GM12878 (cell line): ENCODE data around the gene NKD2. TPM values are rescaled to one million over a fixed set of nuclear protein-coding genes. Genes with fewer than 3 reads are reported as not detected.

ENCODE experiments used
- ATAC-seq: fragments of 200-7000 bp; cut with Tn5 transposase; 3 replicates; pipeline ENCODE4 v1.9.1; 2020; ENCODE audit warnings: mild to moderate bottlenecking, moderate library complexity
- BruUV-seq: library from RNA; stranded (reverse); fragments of 400-500 nt; replicated peaks from 2 replicates; lab custom pipeline; 2021; lab: Mats Ljungman, UMichigan
- CTCF ChIA-PET: fragments of 300-600 bp; sonication (Branson Sonifier 250); formaldehyde crosslinking; extraction: SDS; loops from one replicate; lab custom pipeline; 2021; ENCODE audit warnings: inconsistent platforms; lab: Yijun Ruan, JAX
- POLR2A ChIA-PET: fragments of 350-600 bp; formaldehyde crosslinking; extraction: SDS; loops from one replicate; lab custom pipeline; 2021; ENCODE audit warnings: inconsistent platforms; lab: Charles Lee
- RAD21 ChIA-PET: fragments of 300-600 bp; sonication (Branson Sonifier 250); formaldehyde crosslinking; loops from one replicate; lab custom pipeline; 2023; ENCODE audit warnings: antibody characterized with exemption; ENCODE audit not compliant: unreplicated experiment; lab: Charles Lee
- SMC1A ChIA-PET: fragments of 300-600 bp; sonication (Branson Sonifier 250); formaldehyde crosslinking; loops from one replicate; lab custom pipeline; 2023; ENCODE audit not compliant: unreplicated experiment, uncharacterized antibody; lab: Charles Lee
- DNase-seq: peaks from one replicate; pipeline ENCODE4 v3.0.0-alpha.2; 2011; ENCODE audit warnings: low read depth, low spot score
- FAIRE-seq: peaks from 3 replicates; lab custom pipeline; 2011; peaks lifted over from hg19 to GRCh38; lab: Jason Lieb, UNC
- H2AFZ ChIP-seq: 2 replicates; pipeline ENCODE4 v1.6.0; 2011; ENCODE audit warnings: low read depth, low read length, control low read depth; ENCODE audit not compliant: control insufficient read depth
- H3K27ac ChIP-seq: 2 replicates; pipeline ENCODE4 v1.5.1; 2011; ENCODE audit warnings: control low read depth; ENCODE audit not compliant: control insufficient read depth, insufficient read depth
- H3K27me3 ChIP-seq, 2 experiments: replicated peaks in 1 of 2; 2 replicates each; pipeline versions ENCODE4 v1.6.0 to v1.6.1; 2011; ENCODE audit warnings: low read length in 1 of 2; ENCODE audit not compliant: control insufficient read depth in 2 of 2, insufficient read depth in 2 of 2
- H3K36me3 ChIP-seq, 2 experiments: 2 replicates each; pipeline ENCODE4 v1.5.1; 2011; ENCODE audit warnings: low read length in 1 of 2; ENCODE audit not compliant: control insufficient read depth in 2 of 2, insufficient read depth in 2 of 2
- H3K4me1 ChIP-seq: 2 replicates; pipeline ENCODE4 v1.6.1; 2011; ENCODE audit warnings: mild to moderate bottlenecking, low read length, moderate library complexity, mixed read lengths; ENCODE audit not compliant: control insufficient read depth, insufficient read depth
- H3K4me2 ChIP-seq: 2 replicates; pipeline ENCODE4 v1.6.0; 2011; ENCODE audit warnings: control low read depth; ENCODE audit not compliant: control insufficient read depth, insufficient read depth
- H3K4me3 ChIP-seq: fragments of 200-600 bp; sonication (generic); 2 replicates; pipeline ENCODE4 v1.5.1; 2016
- H3K79me2 ChIP-seq: 2 replicates; pipeline ENCODE4 v1.6.0; 2011; ENCODE audit warnings: low read length; ENCODE audit not compliant: control insufficient read depth, insufficient read depth
- H3K9ac ChIP-seq: 2 replicates; pipeline ENCODE4 v1.8.0; 2011; ENCODE audit warnings: low read length, control low read depth, mixed read lengths; ENCODE audit not compliant: control insufficient read depth, insufficient read depth
- H3K9me3 ChIP-seq: replicated peaks from 3 replicates; pipeline ENCODE4 v1.5.1; 2011; ENCODE audit warnings: mild to moderate bottlenecking, low read length; ENCODE audit not compliant: control insufficient read depth, insufficient read depth
- H4K20me1 ChIP-seq: 2 replicates; pipeline ENCODE4 v1.6.0; 2011; ENCODE audit not compliant: control insufficient read depth, insufficient read depth
- BMI1 ChIP-seq: fragments of 450-650 bp; IDR thresholded peaks from 2 replicates; pipeline ENCODE4 v1.6.1; 2016; ENCODE audit warnings: mild to moderate bottlenecking, moderate library complexity, borderline replicate concordance
- CHD2 ChIP-seq: IDR thresholded peaks from 2 replicates; pipeline ENCODE4 v1.6.1; 2011; ENCODE audit warnings: low read depth, low read length, improper control_type of control experiment, borderline replicate concordance
- DPF2 ChIP-seq: fragments of 450-650 bp; IDR thresholded peaks from 2 replicates; pipeline ENCODE4 v1.6.1; 2017; ENCODE audit warnings: mild to moderate bottlenecking
- FOS ChIP-seq: IDR thresholded peaks from 3 replicates; pipeline ENCODE4 v1.6.1; 2011; ENCODE audit warnings: borderline replicate concordance; ENCODE audit not compliant: insufficient read length; ENCODE audit errors: extremely low read depth
- HCFC1 ChIP-seq: fragments of 150-350 bp; IDR thresholded peaks from 2 replicates; pipeline ENCODE4 v1.6.1; 2014; ENCODE audit warnings: low read length
- HDAC6 ChIP-seq: fragments of 200-600 bp; sonication (generic); IDR thresholded peaks from one replicate; pipeline ENCODE4 v1.8.0; 2017; ENCODE audit warnings: antibody characterized with exemption; ENCODE audit not compliant: unreplicated experiment
- IRF4 ChIP-seq: IDR thresholded peaks from 2 replicates; pipeline ENCODE4 v1.6.1; 2011; ENCODE audit warnings: low read depth, low read length
- KLF5 ChIP-seq: fragments of 450-650 bp; IDR thresholded peaks from 2 replicates; pipeline ENCODE4 v1.6.1; 2014; ENCODE audit warnings: mild to moderate bottlenecking; ENCODE audit not compliant: partially characterized antibody
- NFIC ChIP-seq: IDR thresholded peaks from 2 replicates; pipeline ENCODE4 v1.6.1; 2012; ENCODE audit warnings: low read depth, mild to moderate bottlenecking, inconsistent platforms, low read length, moderate library complexity
- PAX5 ChIP-seq: IDR thresholded peaks from 2 replicates; pipeline ENCODE4 v1.6.1; 2011; ENCODE audit warnings: low read depth, low read length, borderline replicate concordance
- PBX3 ChIP-seq: IDR thresholded peaks from 2 replicates; pipeline ENCODE4 v1.6.1; 2011; ENCODE audit warnings: mild to moderate bottlenecking, low read depth, low read length, moderate library complexity; ENCODE audit not compliant: insufficient replicate concordance
- POLR2AphosphoS2 ChIP-seq: IDR thresholded peaks from 2 replicates; pipeline ENCODE4 v1.6.1; 2011; ENCODE audit warnings: low read depth, mild to moderate bottlenecking, low read length, improper control_type of control experiment, moderate library complexity
- SMAD1 ChIP-seq: fragments of 450-650 bp; IDR thresholded peaks from 2 replicates; pipeline ENCODE4 v1.6.1; 2018; ENCODE audit warnings: mild to moderate bottlenecking, low read depth; ENCODE audit not compliant: partially characterized antibody
- STAT1 ChIP-seq: fragments of 450-650 bp; conservative IDR thresholded peaks from 2 replicates; pipeline ENCODE4 v1.6.1; 2014; ENCODE audit warnings: antibody characterized with exemption, mild to moderate bottlenecking
- TBL1XR1 ChIP-seq: IDR thresholded peaks from 2 replicates; pipeline ENCODE4 v1.6.1; 2012; ENCODE audit warnings: low read depth, low read length, improper control_type of control experiment
- ZBTB40 ChIP-seq: fragments of 450-650 bp; IDR thresholded peaks from 2 replicates; pipeline ENCODE4 v1.6.1; 2016; ENCODE audit warnings: mild to moderate bottlenecking, moderate library complexity, borderline replicate concordance
- ZNF622 ChIP-seq: fragments of 450-650 bp; IDR thresholded peaks from 2 replicates; pipeline ENCODE4 v1.6.1; 2017; ENCODE audit warnings: mild to moderate bottlenecking, inconsistent platforms
- WGBS: methylation state at CpG from one replicate; pipeline ENCODE4 v1.1.6; 2016; ENCODE audit warnings: low lambda C conversion rate; ENCODE audit not compliant: insufficient replicate concordance, insufficient coverage; ENCODE audit errors: missing lambda C conversion rate; 5-methylcytosine and 5-hydroxymethylcytosine counted together
- in situ Hi-C: fragments of 300-500 bp; cut with MboI; formaldehyde crosslinking; loops from 9 replicates; pipeline ENCODE4 v1.14.3; 2018; ENCODE audit warnings: mixed read lengths
- intact Hi-C: fragments of 100-400 bp; cut with micrococcal nuclease; formaldehyde crosslinking; loops from one replicate; pipeline ENCODE4 v1.14.2; 2022; ENCODE audit not compliant: unreplicated experiment
- polyA plus RNA-seq, 11 experiments: library from polyadenylated mRNA; depleted of rRNA in 4 of 11; unstranded in 6 of 11; stranded (reverse) in 5 of 11; fragments of >200 nt; fragmentation: Nextera tagmentation in 4 of 11; fragmentation: Illumina TruSeq in 1 of 11; extraction: Ambion mirVana in 4 of 11; extraction: Trizol in 1 of 11; gene quantifications; 1 replicate in 1 of 11; 2 replicates in 10 of 11; pipeline versions ENCODE4 v1.2.1 to v1.2.3, GENCODE V29; 2011 to 2016; ENCODE audit warnings: inconsistent platforms in 2 of 11, missing spikeins in 2 of 11, low read depth in 1 of 11
- total RNA-seq, 4 experiments: library from RNA; depleted of rRNA in 3 of 4; stranded (reverse); fragments of >200 nt in 3 of 4; fragmentation: Illumina TruSeq in 1 of 4; extraction: Trizol in 1 of 4; gene quantifications; 2 replicates each; pipeline versions ENCODE4 v1.2.1 to v1.2.3, GENCODE V29; 2013 to 2021

Gene NKD2
- total and polyA plus RNA-seq, 10 of the 15 experiments (the other 5 are each of a cell fraction or from before 2014, with no cell fraction given) = 0.20 to 0.83 (median 0.26) TPM; not detected in 7

GRCh38 chr5:1053391-1054017, 44.9 kb downstream of the NKD2 start:
- ATAC-seq (no peak), FAIRE-seq (no peak), DNase-seq (no peak)
- H3K4me3 ChIP-seq = no peak overlapping the region
- H3K4me1 ChIP-seq = no peaks in the 10 kb centered on the region
- no peaks in the 10 kb centered on the region for H3K79me2 ChIP-seq
- H3K9me3 ChIP-seq = no peaks in the 10 kb centered on the region; the same call in 2 of the 3 replicates
- TF ChIP-seq DPF2 = no peak
- no peak for TF ChIP-seq TBL1XR1
- TF ChIP-seq ZNF622 = no peak
- no peak for TF ChIP-seq PAX5
- TF ChIP-seq SMAD1 = no peak
- TF ChIP-seq HDAC6 = no peak
- no peak for TF ChIP-seq CHD2
- no peak for TF ChIP-seq PBX3
- TF ChIP-seq ZBTB40 = no peak
- no peak for TF ChIP-seq STAT1
- no peak for TF ChIP-seq IRF4
- TF ChIP-seq KLF5 = no peak
- no peak for TF ChIP-seq NFIC
- no peak for TF ChIP-seq HCFC1
- TF ChIP-seq POLR2AphosphoS2 = no peak
- TF ChIP-seq FOS = no peak
- no peak for TF ChIP-seq BMI1
- H2AFZ ChIP-seq = no peak overlapping the region
- in situ Hi-C loops (no loop called here), intact Hi-C loops (no loop called here)
- WGBS = 60% methylated on average over 32 of the region's 32 CpGs
- CTCF ChIA-PET = interaction anchor here (2.0 kb wide), 1 partner anchor 85 kb away, joined by 7 read pairs; no protein-coding TSS in a partner anchor
- no peaks in the 10 kb centered on the region for H4K20me1 ChIP-seq
- SMC1A ChIA-PET = no interaction called here
- POLR2A ChIA-PET = no interaction called here
- BruUV-seq = no TSS peak
- RAD21 ChIA-PET = no interaction called here
- H3K27ac ChIP-seq = no peak overlapping the region
- H3K9ac ChIP-seq = no peak overlapping the region
- no peak overlapping the region for H3K4me2 ChIP-seq
- no peaks in the 10 kb centered on the region; a peak in 1 of 4 replicates for H3K36me3 ChIP-seq
- no peaks in the 10 kb centered on the region for H3K27me3 ChIP-seq
